HepG2 (cell line): Measurements from ENCODE around the gene SFT2D1. TPM values are rescaled to one million over a fixed set of nuclear protein-coding genes. Genes with fewer than 3 reads are reported as not detected.

ENCODE experiments used
- CEBPB ChIP-seq: IDR thresholded peaks from 2 replicates; pipeline ENCODE4 v1.6.1; 2011; ENCODE audit warnings: low read depth, low read length, improper control_type of control experiment, borderline replicate concordance
- FOXA1 ChIP-seq, 2 experiments: fragments of 450-650 bp in 1 of 2; sonication (generic) in 1 of 2; formaldehyde crosslinking in 1 of 2; IDR thresholded peaks; 2 replicates each; pipeline versions ENCODE4 v1.4.0 to v1.6.1; 2016 to 2020; ENCODE audit warnings: missing genetic modification reagents in 1 of 2
- FOXA3 ChIP-seq: IDR thresholded peaks from 2 replicates; pipeline ENCODE4 v1.6.1; 2016; ENCODE audit warnings: missing genetic modification reagents, missing compliant biosample characterization
- GLI4 ChIP-seq: sonication (generic); formaldehyde crosslinking; IDR thresholded peaks from 2 replicates; pipeline ENCODE4 v1.5.1; 2020; ENCODE audit warnings: missing genetic modification reagents, mild to moderate bottlenecking, moderate library complexity, borderline replicate concordance
- JUNB ChIP-seq: sonication (generic); formaldehyde crosslinking; IDR thresholded peaks from 2 replicates; pipeline ENCODE4 v1.8.0; 2022; ENCODE audit warnings: missing genetic modification reagents, mild to moderate bottlenecking, borderline replicate concordance
- JUND ChIP-seq: sonication (generic); formaldehyde crosslinking; IDR thresholded peaks from 2 replicates; pipeline ENCODE4 v1.8.0; 2022; ENCODE audit warnings: mild to moderate bottlenecking, missing genetic modification reagents
- MAZ ChIP-seq, 2 experiments: sonication (generic) in 1 of 2; formaldehyde crosslinking in 1 of 2; IDR thresholded peaks; 2 replicates each; pipeline versions ENCODE4 v1.5.0 to v1.6.1; 2012 to 2020; ENCODE audit warnings: low read depth in 2 of 2, mild to moderate bottlenecking in 2 of 2, borderline replicate concordance in 1 of 2, improper control_type of control experiment in 1 of 2, low read length in 1 of 2, missing genetic modification reagents in 1 of 2, moderate library complexity in 1 of 2
- MED8 ChIP-seq: sonication (generic); formaldehyde crosslinking; IDR thresholded peaks from 2 replicates; pipeline ENCODE4 v1.8.1; 2023; ENCODE audit warnings: mild to moderate bottlenecking, missing genetic modification reagents; ENCODE audit not compliant: insufficient replicate concordance
- RFX1 ChIP-seq: fragments of 450-650 bp; IDR thresholded peaks from 2 replicates; pipeline ENCODE4 v1.6.1; 2017
- SOX13 ChIP-seq, 3 experiments: fragments of 450-650 bp in 1 of 3; sonication (generic) in 1 of 3; formaldehyde crosslinking in 1 of 3; IDR thresholded peaks in 2 of 3; conservative IDR thresholded peaks in 1 of 3; 2 replicates each; pipeline versions ENCODE4 v1.5.0 to v1.6.1; 2016 to 2020; ENCODE audit warnings: antibody characterized with exemption in 1 of 3, mild to moderate bottlenecking in 1 of 3, missing compliant biosample characterization in 1 of 3, missing genetic modification reagents in 1 of 3, moderate library complexity in 1 of 3
- TFDP1 ChIP-seq: IDR thresholded peaks from 2 replicates; pipeline ENCODE4 v1.6.1; 2016; ENCODE audit warnings: missing compliant biosample characterization, missing genetic modification reagents, borderline replicate concordance
- XRCC5 ChIP-seq: fragments of 200-400 bp; formaldehyde crosslinking; optimal IDR thresholded peaks from 2 replicates; pipeline ENCODE3; 2017; ENCODE audit warnings: mild to moderate bottlenecking, low read length
- ZNF136 ChIP-seq: sonication (generic); formaldehyde crosslinking; IDR thresholded peaks from 2 replicates; pipeline ENCODE4 v1.8.1; 2022; ENCODE audit warnings: low read depth, mild to moderate bottlenecking, moderate library complexity, missing genetic modification reagents
- ZNF318 ChIP-seq: sonication (generic); formaldehyde crosslinking; IDR thresholded peaks from 2 replicates; pipeline ENCODE4 v1.4.0; 2020; ENCODE audit warnings: mild to moderate bottlenecking, missing genetic modification reagents
- ZNF333 ChIP-seq: sonication (generic); formaldehyde crosslinking; IDR thresholded peaks from 2 replicates; pipeline ENCODE4 v1.4.0; 2020; ENCODE audit warnings: mild to moderate bottlenecking, missing genetic modification reagents, borderline replicate concordance
- polyA plus RNA-seq, 8 experiments: library from polyadenylated mRNA; depleted of rRNA in 3 of 8; stranded (reverse) in 7 of 8; unstranded in 1 of 8; fragments of >200 nt; fragmentation: Illumina TruSeq in 4 of 8; extraction: Trizol in 4 of 8; gene quantifications; 2 replicates each; pipeline versions ENCODE4 v1.2.1 to v1.2.3, GENCODE V29; 2011 to 2016; ENCODE audit warnings: low read depth in 4 of 8, missing spikeins in 1 of 8, mixed read lengths in 1 of 8; ENCODE audit not compliant: insufficient read depth in 1 of 8
- total RNA-seq, 5 experiments: library from RNA; depleted of rRNA; stranded (reverse); fragments of >200 nt; fragmentation: Illumina TruSeq; extraction: Trizol; gene quantifications; 2 replicates each; pipeline ENCODE4 v1.2.3, GENCODE V29; 2016; ENCODE audit warnings: low read depth in 1 of 5
- TF ChIP-seq, protein P1 (sequence below): IDR thresholded peaks from 2 replicates; pipeline ENCODE4 v1.6.1; 2016; ENCODE audit warnings: missing biosample characterization, missing genetic modification reagents, low read depth

Gene SFT2D1
- total and polyA plus RNA-seq, 2 of the 13 experiments (the other 11 are each of a cell fraction or from before 2014, with no cell fraction given): 115 to 147 TPM

DNA sequence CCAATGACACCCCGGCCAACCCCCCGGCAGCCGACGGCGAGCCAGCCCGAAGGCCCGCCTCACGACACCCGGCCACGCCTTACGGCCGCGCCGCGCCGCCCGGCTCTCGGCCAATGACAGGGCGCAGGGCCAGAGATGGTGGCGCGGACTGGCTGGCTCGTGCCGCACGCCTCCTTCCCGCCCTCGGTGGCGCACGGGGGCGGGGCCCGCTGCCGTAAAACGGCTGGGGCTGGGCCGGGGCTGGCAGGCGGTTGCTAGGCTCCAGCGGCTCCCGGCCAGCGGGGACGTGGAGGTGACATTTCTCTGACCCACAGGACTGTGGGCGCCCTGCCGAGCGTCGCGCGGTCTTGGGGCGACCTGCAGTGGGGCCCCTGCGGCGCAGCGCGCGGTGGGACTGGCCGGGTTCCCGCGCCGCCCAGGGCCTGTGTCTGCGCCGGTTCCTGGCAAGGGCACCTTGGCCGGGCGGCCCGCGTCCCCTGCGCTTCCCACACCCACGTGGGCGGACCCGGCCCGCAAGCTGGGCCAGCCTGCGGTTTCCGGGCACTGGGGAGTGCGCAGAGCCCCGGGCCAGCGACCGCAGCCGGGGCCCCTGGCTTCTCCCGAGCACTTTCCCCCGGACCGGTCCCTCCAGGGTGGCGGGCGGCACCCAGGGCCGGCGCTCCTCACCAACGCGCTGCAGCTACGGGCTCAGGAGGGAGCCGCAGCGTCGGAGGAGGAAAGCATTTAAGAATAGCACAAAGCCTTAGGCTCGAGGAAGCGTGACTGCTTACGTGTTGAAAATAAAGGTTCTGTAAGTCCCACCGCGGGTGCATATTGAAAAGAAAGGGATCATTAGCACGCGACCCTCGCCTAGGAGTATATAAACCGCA, 40.8 kb upstream of the SFT2D1 start, which contains the start of gene MPC1 (continued):
- TF ChIP-seq, protein P1, sequence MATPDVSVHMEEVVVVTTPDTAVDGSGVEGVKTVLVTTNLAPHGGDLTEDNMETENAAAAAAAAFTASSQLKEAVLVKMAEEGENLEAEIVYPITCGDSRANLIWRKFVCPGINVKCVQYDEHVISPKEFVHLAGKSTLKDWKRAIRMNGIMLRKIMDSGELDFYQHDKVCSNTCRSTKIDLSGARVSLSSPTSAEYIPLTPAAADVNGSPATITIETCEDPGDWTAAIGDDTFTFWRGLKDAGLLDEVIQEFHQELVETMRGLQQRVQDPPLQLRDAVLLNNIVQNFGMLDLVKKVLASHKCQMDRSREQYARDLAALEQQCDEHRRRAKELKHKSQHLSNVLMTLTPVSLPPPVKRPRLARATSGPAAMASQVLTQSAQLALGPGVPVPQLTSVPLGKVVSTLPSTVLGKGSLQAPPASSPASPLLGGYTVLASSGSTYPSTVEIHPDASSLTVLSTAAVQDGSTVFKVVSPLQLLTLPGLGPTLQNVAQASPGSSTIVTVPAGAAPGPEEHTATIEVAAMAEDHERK: peak; percentile 93
- peak; percentile 20; the same call in 1 of the 2 replicates for TF ChIP-seq FOXA3
- no peak for TF ChIP-seq JUNB (CRISPR knock-in tag)
- peak; percentile 44; the same call in 1 of the 2 replicates for TF ChIP-seq ZNF333
- no peak; the same call in 1 of the 2 replicates for TF ChIP-seq SOX13 (IDR thresholded peaks at IDR 0.05)
- no peak for TF ChIP-seq SOX13 (CRISPR knock-in tag; conservative IDR thresholded peaks at IDR 0.05 in 1 of 2, IDR thresholded peaks at IDR 0.05 in 1 of 2)
- no peak for TF ChIP-seq CEBPB
- no peak for TF ChIP-seq MED8 (CRISPR knock-in tag)
- peak; percentile 44 for TF ChIP-seq GLI4
- peak; percentile 87 for TF ChIP-seq RFX1
- peak; percentile 59; the same call in 1 of the 2 replicates for TF ChIP-seq MAZ (IDR thresholded peaks at IDR 0.05; ENCODE audit: borderline replicate concordance, low read depth, low read length)
- peak; percentile 91 for TF ChIP-seq MAZ (CRISPR knock-in tag; IDR thresholded peaks at IDR 0.05; ENCODE audit: low read depth)
- no peak for TF ChIP-seq ZNF318 (CRISPR knock-in tag)
- no peak for TF ChIP-seq ZNF136 (CRISPR knock-in tag)
- TF ChIP-seq JUND (CRISPR knock-in tag): peak; percentile 8
- TF ChIP-seq XRCC5: no peak
- no peak for TF ChIP-seq FOXA1 (IDR thresholded peaks at IDR 0.05)
- TF ChIP-seq FOXA1 (CRISPR knock-in tag; IDR thresholded peaks at IDR 0.05): no peak
- TF ChIP-seq TFDP1: peak; percentile 99
